ENCODE data around the gene RFTN2.

Gene RFTN2

DNA sequence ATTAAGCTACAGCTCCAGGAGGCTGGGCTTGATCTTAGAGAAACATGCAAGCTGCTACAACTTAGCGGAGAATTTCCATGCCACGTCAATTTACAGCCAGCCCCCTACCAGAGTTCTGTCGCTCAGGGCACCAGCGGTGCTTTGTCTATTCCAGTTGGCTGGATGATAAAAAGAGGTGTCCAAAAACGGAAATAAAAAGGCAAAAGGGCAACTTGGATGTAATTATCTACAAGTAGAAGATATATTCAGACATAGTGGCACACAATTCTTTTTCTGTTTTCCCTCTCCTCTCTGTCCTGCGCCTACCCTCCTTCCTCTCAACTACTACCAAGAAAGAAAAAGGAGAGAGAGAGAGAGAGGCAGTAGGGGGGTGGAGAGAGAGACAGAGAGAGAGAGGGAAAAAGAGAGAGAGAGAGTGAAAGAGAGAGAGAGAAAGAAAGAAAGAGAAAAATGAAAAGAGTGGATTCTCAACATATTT, 363 bp upstream of the RFTN2 start:
- Histone ChIP-seq H3F3A (ENCODE audit: insufficient read depth, low read length) (no peaks in the 10 kb centered on the region), H3K4me3 (ENCODE audit: low read depth, low read length, poor library complexity, severe bottlenecking) (no peak overlapping the region), H3K9me2 (ENCODE audit: low read depth, low read length) (no peaks in the 10 kb centered on the region), H4K20me1 (ENCODE audit: insufficient read depth, low read length) (no peaks in the 10 kb centered on the region), H3K79me2 (ENCODE audit: insufficient read depth, low read length) (no peaks in the 10 kb centered on the region), H3K27me3 (ENCODE audit: insufficient read depth, low read length) (no peaks in the 10 kb centered on the region), H2AFZ (ENCODE audit: low read length) (no peak overlapping the region), H3K27ac (ENCODE audit: low read depth, low read length, poor library complexity, severe bottlenecking) (no peak overlapping the region), H3K4me1 (ENCODE audit: insufficient read depth, low read length, severe bottlenecking) (no peaks in the 10 kb centered on the region), H3K36me3 (ENCODE audit: insufficient read depth, low read length) (no peaks in the 10 kb centered on the region), H3K9me3 (ENCODE audit: low read length) (no peaks in the 10 kb centered on the region), H3K4me2 (ENCODE audit: low read length) (no peak overlapping the region), H3K9ac (ENCODE audit: low read length) (no peak overlapping the region)
- no peak for TF ChIP-seq CTCF (IDR thresholded peaks at IDR 0.05; ENCODE audit: low read length)
- TF ChIP-seq EZH2 (IDR thresholded peaks at IDR 0.05; ENCODE audit: borderline replicate concordance, low read length), result no peak

GRCh38 chr2:197674591-197674990, 796 bp downstream of the RFTN2 start:
- Histone ChIP-seq H3K4me2 (ENCODE audit: low read length) (no peak overlapping the region), H3K9me2 (ENCODE audit: low read depth, low read length) (no peaks in the 10 kb centered on the region), H3K9ac (ENCODE audit: low read length) (no peak overlapping the region), H3K27me3 (ENCODE audit: insufficient read depth, low read length) (no peaks in the 10 kb centered on the region), H3K36me3 (ENCODE audit: insufficient read depth, low read length) (no peaks in the 10 kb centered on the region), H4K20me1 (ENCODE audit: insufficient read depth, low read length) (no peaks in the 10 kb centered on the region), H3K27ac (ENCODE audit: low read depth, low read length, poor library complexity, severe bottlenecking) (no peak overlapping the region), H3F3A (ENCODE audit: insufficient read depth, low read length) (no peaks in the 10 kb centered on the region), H2AFZ (ENCODE audit: low read length) (no peak overlapping the region), H3K79me2 (ENCODE audit: insufficient read depth, low read length) (no peaks in the 10 kb centered on the region), H3K4me1 (ENCODE audit: insufficient read depth, low read length, severe bottlenecking) (no peaks in the 10 kb centered on the region), H3K9me3 (ENCODE audit: low read length) (no peaks in the 10 kb centered on the region), H3K4me3 (ENCODE audit: low read depth, low read length, poor library complexity, severe bottlenecking) (no peak overlapping the region)
- no peak for TF ChIP-seq CTCF (IDR thresholded peaks at IDR 0.05; ENCODE audit: low read length)
- no peak for TF ChIP-seq EZH2 (IDR thresholded peaks at IDR 0.05; ENCODE audit: borderline replicate concordance, low read length)

DNA sequence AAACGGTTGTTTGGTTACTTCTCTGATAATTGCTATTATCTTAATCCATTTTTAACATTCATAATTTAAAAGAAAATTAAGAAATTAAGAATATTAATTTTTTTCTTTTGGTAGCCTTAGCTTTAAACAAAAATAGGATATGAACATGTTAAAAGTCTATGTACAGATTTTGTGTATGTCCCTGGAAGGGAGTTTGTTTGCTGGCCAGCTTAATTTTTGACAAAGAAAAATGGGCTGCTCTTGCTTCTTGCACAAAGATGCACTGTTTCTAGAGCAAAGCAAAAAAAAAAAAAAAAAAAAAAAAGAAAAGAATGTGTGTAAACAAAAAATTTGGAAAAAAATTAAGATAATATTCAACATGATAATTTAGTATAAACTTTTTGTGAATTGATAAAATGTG, 1.3 kb downstream of the RFTN2 start:
- TF ChIP-seq CTCF (IDR thresholded peaks at IDR 0.05; ENCODE audit: low read length) (no peak), EZH2 (IDR thresholded peaks at IDR 0.05; ENCODE audit: borderline replicate concordance, low read length) (no peak)
- Histone ChIP-seq H3K9me2 (ENCODE audit: low read depth, low read length) (no peaks in the 10 kb centered on the region), H3F3A (ENCODE audit: insufficient read depth, low read length) (no peaks in the 10 kb centered on the region), H3K4me2 (ENCODE audit: low read length) (no peak overlapping the region), H3K79me2 (ENCODE audit: insufficient read depth, low read length) (no peaks in the 10 kb centered on the region), H3K27ac (ENCODE audit: low read depth, low read length, poor library complexity, severe bottlenecking) (no peak overlapping the region), H3K9me3 (ENCODE audit: low read length) (no peaks in the 10 kb centered on the region), H3K27me3 (ENCODE audit: insufficient read depth, low read length) (no peaks in the 10 kb centered on the region), H3K4me1 (ENCODE audit: insufficient read depth, low read length, severe bottlenecking) (no peaks in the 10 kb centered on the region), H2AFZ (ENCODE audit: low read length) (no peak overlapping the region), H3K36me3 (ENCODE audit: insufficient read depth, low read length) (no peaks in the 10 kb centered on the region), H3K4me3 (ENCODE audit: low read depth, low read length, poor library complexity, severe bottlenecking) (no peak overlapping the region), H4K20me1 (ENCODE audit: insufficient read depth, low read length) (no peaks in the 10 kb centered on the region), H3K9ac (ENCODE audit: low read length) (no peak overlapping the region)
